ENCODE measurements around the gene CDCA8.

GRCh38 chr1:37650721-37651120, 41.6 kb upstream of the CDCA8 start:
- TF ChIP-seq, protein P1, sequence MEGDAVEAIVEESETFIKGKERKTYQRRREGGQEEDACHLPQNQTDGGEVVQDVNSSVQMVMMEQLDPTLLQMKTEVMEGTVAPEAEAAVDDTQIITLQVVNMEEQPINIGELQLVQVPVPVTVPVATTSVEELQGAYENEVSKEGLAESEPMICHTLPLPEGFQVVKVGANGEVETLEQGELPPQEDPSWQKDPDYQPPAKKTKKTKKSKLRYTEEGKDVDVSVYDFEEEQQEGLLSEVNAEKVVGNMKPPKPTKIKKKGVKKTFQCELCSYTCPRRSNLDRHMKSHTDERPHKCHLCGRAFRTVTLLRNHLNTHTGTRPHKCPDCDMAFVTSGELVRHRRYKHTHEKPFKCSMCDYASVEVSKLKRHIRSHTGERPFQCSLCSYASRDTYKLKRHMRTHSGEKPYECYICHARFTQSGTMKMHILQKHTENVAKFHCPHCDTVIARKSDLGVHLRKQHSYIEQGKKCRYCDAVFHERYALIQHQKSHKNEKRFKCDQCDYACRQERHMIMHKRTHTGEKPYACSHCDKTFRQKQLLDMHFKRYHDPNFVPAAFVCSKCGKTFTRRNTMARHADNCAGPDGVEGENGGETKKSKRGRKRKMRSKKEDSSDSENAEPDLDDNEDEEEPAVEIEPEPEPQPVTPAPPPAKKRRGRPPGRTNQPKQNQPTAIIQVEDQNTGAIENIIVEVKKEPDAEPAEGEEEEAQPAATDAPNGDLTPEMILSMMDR (IDR thresholded peaks at IDR 0.05; ENCODE audit: low read depth, low read length, poor library complexity, severe bottlenecking) = no peak
- TF ChIP-seq EZH2phosphoT487 (IDR thresholded peaks at IDR 0.05; ENCODE audit: borderline replicate concordance, low read length) = no peak
